CD8-positive, alpha-beta memory T cell (primary cell): Measurements from ENCODE around the gene PRKG1. TPM values are rescaled to one million over a fixed set of nuclear protein-coding genes. Genes with fewer than 3 reads are reported as not detected.

ENCODE experiments used
- CTCF ChIA-PET: fragments of 350-600 bp; sonication (Branson Sonifier 250); formaldehyde crosslinking; loops from one replicate; lab custom pipeline; 2021; ENCODE audit warnings: antibody characterized with exemption; lab: Charles Lee
- POLR2A ChIA-PET: fragments of 350-600 bp; sonication (Branson Sonifier 250); formaldehyde crosslinking; loops from one replicate; lab custom pipeline; 2021; ENCODE audit warnings: antibody characterized with exemption; lab: Charles Lee
- DNase-seq, 5 donors: peaks; one replicate each; pipeline versions ENCODE4 v3.0.0 to v3.0.0-alpha.2; 2020 to 2022; ENCODE audit warnings: mixed read lengths in 1 of 5
- H3K27ac ChIP-seq: one replicate; pipeline ENCODE4 v1.7.0; 2013; ENCODE audit warnings: low read depth, mild to moderate bottlenecking, low read length, moderate library complexity
- H3K27me3 ChIP-seq: 2 replicates; pipeline ENCODE4 v1.7.0; 2013; ENCODE audit warnings: low read length, mild to moderate bottlenecking; ENCODE audit not compliant: insufficient read depth, poor library complexity, severe bottlenecking
- H3K36me3 ChIP-seq: 2 replicates; pipeline ENCODE4 v1.7.0; 2013; ENCODE audit warnings: mild to moderate bottlenecking, low read length, moderate library complexity; ENCODE audit not compliant: insufficient read depth
- H3K4me1 ChIP-seq: 2 replicates; pipeline ENCODE4 v1.7.0; 2013; ENCODE audit warnings: mild to moderate bottlenecking, low read length, moderate library complexity; ENCODE audit not compliant: insufficient read depth
- H3K4me3 ChIP-seq: 2 replicates; pipeline ENCODE4 v1.7.0; 2013; ENCODE audit warnings: mild to moderate bottlenecking, low read length
- H3K9me3 ChIP-seq: 2 replicates; pipeline ENCODE4 v1.7.0; 2013; ENCODE audit warnings: mild to moderate bottlenecking, low read length
- H3K27ac Mint-ChIP-seq, 8 donors: one replicate each; pipeline ENCODE4 v1.8.0; 2020 to 2021; ENCODE audit warnings: mixed read lengths in 8 of 8, mild to moderate bottlenecking in 6 of 8, inconsistent platforms in 3 of 8, moderate library complexity in 3 of 8
- H3K27me3 Mint-ChIP-seq, 2 donors: one replicate each; pipeline ENCODE4 v1.8.0; 2020 to 2021; ENCODE audit warnings: mixed read lengths in 2 of 2, mild to moderate bottlenecking in 1 of 2, moderate library complexity in 1 of 2
- H3K36me3 Mint-ChIP-seq, 3 donors: one replicate each; pipeline ENCODE4 v1.8.0; 2020 to 2021; ENCODE audit warnings: mixed read lengths in 3 of 3, inconsistent platforms in 1 of 3, mild to moderate bottlenecking in 1 of 3
- H3K4me1 Mint-ChIP-seq, 3 donors: one replicate each; pipeline ENCODE4 v1.8.0; 2020 to 2021; ENCODE audit warnings: mixed read lengths in 3 of 3, inconsistent platforms in 1 of 3, mild to moderate bottlenecking in 1 of 3
- H3K4me3 Mint-ChIP-seq, 7 donors: one replicate each; pipeline ENCODE4 v1.8.0; 2020 to 2021; ENCODE audit warnings: mixed read lengths in 7 of 7, mild to moderate bottlenecking in 6 of 7, moderate library complexity in 4 of 7, inconsistent platforms in 2 of 7
- H3K9me3 Mint-ChIP-seq, 5 donors: one replicate each; pipeline ENCODE4 v1.8.0; 2020 to 2022; ENCODE audit warnings: mixed read lengths in 5 of 5, mild to moderate bottlenecking in 3 of 5, moderate library complexity in 2 of 5, inconsistent platforms in 1 of 5
- polyA plus RNA-seq: library from polyadenylated mRNA; unstranded; fragments of 300-500 nt; fragmentation: Illumina TruSeq; gene quantifications from one replicate; pipeline ENCODE4 v1.2.3, GENCODE V29; 2021
- total RNA-seq, 2 experiments: library from RNA; stranded (reverse); gene quantifications; one replicate each; pipeline ENCODE4 v1.2.3, GENCODE V29; 2021

PRKG1 gene
- total and polyA plus RNA-seq, 3 experiments from 2014 or later, result not detected

- H3K9me3 Mint-ChIP-seq, result peaks cover 0 to 2% (median 0%) of the 10 kb centered on the region in 5 donors
- Histone ChIP-seq H3K9me3 (no peaks in the 10 kb centered on the region), H3K4me1 (no peaks in the 10 kb centered on the region), H3K36me3 (no peaks in the 10 kb centered on the region), H3K27ac (no peak overlapping the region), H3K4me3 (no peak overlapping the region), H3K27me3 (no peaks in the 10 kb centered on the region)
- CTCF ChIA-PET, result no interaction called here
- peaks cover 0 to 6% (median 0%) of the 10 kb centered on the region in 3 donors for H3K4me1 Mint-ChIP-seq
- POLR2A ChIA-PET, result no interaction called here
- DNase-seq, result no peak
- no peaks in the 10 kb centered on the region for H3K36me3 Mint-ChIP-seq
- H3K4me3 Mint-ChIP-seq, result no peak overlapping the region
- H3K27me3 Mint-ChIP-seq, result peaks cover 0 to 1% of the 10 kb centered on the region in 2 donors
- no peak overlapping the region for H3K27ac Mint-ChIP-seq
These were observed 522.4 kb downstream of the PRKG1 start for GRCh38 chr10:51596695-51597094.

GRCh38 chr10:51599647-51600046 lies 525.4 kb downstream of the PRKG1 start:
- no peak for DNase-seq
- H3K36me3 Mint-ChIP-seq, result no peaks in the 10 kb centered on the region
- POLR2A ChIA-PET, result no interaction called here

GRCh38 chr10:51602326-51602725 lies 528.0 kb downstream of the PRKG1 start:
- CTCF ChIA-PET, result no interaction called here
- peaks cover 0 to 6% (median 0%) of the 10 kb centered on the region in 3 donors for H3K4me1 Mint-ChIP-seq
- H3K36me3 Mint-ChIP-seq, result no peaks in the 10 kb centered on the region

More at GRCh38 chr10:51599647-51600046, 525.4 kb downstream of the PRKG1 start:
- H3K4me3 ChIP-seq, result no peak overlapping the region
- CTCF ChIA-PET, result no interaction called here
- no peaks in the 10 kb centered on the region for H3K27me3 ChIP-seq
- Mint-ChIP-seq H3K27me3 (peaks cover 0 to 1% of the 10 kb centered on the region in 2 donors), H3K9me3 (no peaks in the 10 kb centered on the region), H3K27ac (no peak overlapping the region), H3K4me3 (no peak overlapping the region), H3K4me1 (peaks cover 0 to 6% (median 0%) of the 10 kb centered on the region in 3 donors)
- H3K27ac ChIP-seq, result no peak overlapping the region
- H3K36me3 ChIP-seq, result no peaks in the 10 kb centered on the region
- H3K9me3 ChIP-seq, result no peaks in the 10 kb centered on the region
- no peaks in the 10 kb centered on the region for H3K4me1 ChIP-seq

GRCh38 chr10:51604579-51604978 lies 530.3 kb downstream of the PRKG1 start:
- POLR2A ChIA-PET, result no interaction called here
- no peak for DNase-seq
- no peaks in the 10 kb centered on the region for H3K36me3 Mint-ChIP-seq
- Histone ChIP-seq H3K27me3 (no peaks in the 10 kb centered on the region), H3K4me3 (no peak overlapping the region), H3K27ac (no peak overlapping the region), H3K4me1 (no peaks in the 10 kb centered on the region), H3K36me3 (no peaks in the 10 kb centered on the region), H3K9me3 (no peaks in the 10 kb centered on the region)
- H3K27me3 Mint-ChIP-seq, result peaks cover 0 to 4% of the 10 kb centered on the region in 2 donors
- no peak overlapping the region for H3K4me3 Mint-ChIP-seq
- CTCF ChIA-PET, result no interaction called here
- no peaks in the 10 kb centered on the region for H3K4me1 Mint-ChIP-seq
- no peaks in the 10 kb centered on the region for H3K9me3 Mint-ChIP-seq
- H3K27ac Mint-ChIP-seq, result no peak overlapping the region

More at GRCh38 chr10:51602326-51602725, 528.0 kb downstream of the PRKG1 start:
- Histone ChIP-seq H3K27ac (no peak overlapping the region), H3K27me3 (no peaks in the 10 kb centered on the region), H3K36me3 (no peaks in the 10 kb centered on the region), H3K9me3 (no peaks in the 10 kb centered on the region), H3K4me1 (no peaks in the 10 kb centered on the region), H3K4me3 (no peak overlapping the region)
- POLR2A ChIA-PET, result no interaction called here
- no peak for DNase-seq
- Mint-ChIP-seq H3K9me3 (no peaks in the 10 kb centered on the region), H3K27me3 (peaks cover 0 to 2% of the 10 kb centered on the region in 2 donors), H3K4me3 (no peak overlapping the region), H3K27ac (no peak overlapping the region)

GRCh38 chr10:51606825-51607462 lies 532.7 kb downstream of the PRKG1 start:
- DNase-seq, result no peak
- no peak overlapping the region for H3K27ac Mint-ChIP-seq
- Histone ChIP-seq H3K4me1 (no peaks in the 10 kb centered on the region), H3K9me3 (no peaks in the 10 kb centered on the region), H3K27me3 (no peaks in the 10 kb centered on the region), H3K36me3 (no peaks in the 10 kb centered on the region), H3K4me3 (no peak overlapping the region), H3K27ac (no peak overlapping the region)
- ChIA-PET POLR2A (no interaction called here), CTCF (no interaction called here)
- H3K36me3 Mint-ChIP-seq, result no peaks in the 10 kb centered on the region
- no peaks in the 10 kb centered on the region for H3K9me3 Mint-ChIP-seq
- peaks cover 0 to 4% of the 10 kb centered on the region in 2 donors for H3K27me3 Mint-ChIP-seq
- no peak overlapping the region for H3K4me3 Mint-ChIP-seq
- H3K4me1 Mint-ChIP-seq, result no peaks in the 10 kb centered on the region

- H3K4me1 Mint-ChIP-seq, result no peaks in the 10 kb centered on the region
These were observed 533.2 kb downstream of the PRKG1 start for GRCh38 chr10:51607463-51607835.

GRCh38 chr10:51608211-51608610 lies 533.9 kb downstream of the PRKG1 start:
- Histone ChIP-seq H3K27me3 (no peaks in the 10 kb centered on the region), H3K4me3 (no peak overlapping the region), H3K27ac (no peak overlapping the region), H3K36me3 (no peaks in the 10 kb centered on the region), H3K4me1 (no peaks in the 10 kb centered on the region), H3K9me3 (no peaks in the 10 kb centered on the region)
- no peak for DNase-seq
- CTCF ChIA-PET, result no interaction called here
- Mint-ChIP-seq H3K36me3 (no peaks in the 10 kb centered on the region), H3K4me1 (no peaks in the 10 kb centered on the region), H3K27ac (no peak overlapping the region), H3K4me3 (no peak overlapping the region), H3K9me3 (no peaks in the 10 kb centered on the region), H3K27me3 (peaks cover 0 to 4% of the 10 kb centered on the region in 2 donors)
- POLR2A ChIA-PET, result no interaction called here

More at GRCh38 chr10:51607463-51607835, 533.2 kb downstream of the PRKG1 start:
- no peaks in the 10 kb centered on the region for H3K36me3 Mint-ChIP-seq
- Histone ChIP-seq H3K36me3 (no peaks in the 10 kb centered on the region), H3K27me3 (no peaks in the 10 kb centered on the region), H3K4me1 (no peaks in the 10 kb centered on the region), H3K4me3 (no peak overlapping the region), H3K27ac (no peak overlapping the region), H3K9me3 (no peaks in the 10 kb centered on the region)
- H3K27ac Mint-ChIP-seq, result no peak overlapping the region
- peaks cover 0 to 4% of the 10 kb centered on the region in 2 donors for H3K27me3 Mint-ChIP-seq
- ChIA-PET CTCF (no interaction called here), POLR2A (no interaction called here)
- H3K4me3 Mint-ChIP-seq, result no peak overlapping the region
- DNase-seq, result no peak
- no peaks in the 10 kb centered on the region for H3K9me3 Mint-ChIP-seq

- Histone ChIP-seq H3K27ac (no peak overlapping the region), H3K4me3 (no peak overlapping the region), H3K9me3 (no peaks in the 10 kb centered on the region), H3K27me3 (no peaks in the 10 kb centered on the region), H3K36me3 (no peaks in the 10 kb centered on the region), H3K4me1 (no peaks in the 10 kb centered on the region)
- Mint-ChIP-seq H3K4me3 (no peak overlapping the region), H3K27ac (no peak overlapping the region), H3K27me3 (peaks cover 1 to 11% of the 10 kb centered on the region in 2 donors), H3K36me3 (no peaks in the 10 kb centered on the region), H3K9me3 (peaks cover 0 to 14% (median 6%) of the 10 kb centered on the region in 5 donors), H3K4me1 (no peaks in the 10 kb centered on the region)
- no peak for DNase-seq
- CTCF ChIA-PET, result no interaction called here
- POLR2A ChIA-PET, result no interaction called here
These were observed 541.5 kb downstream of the PRKG1 start for GRCh38 chr10:51615764-51616298.
